IPS-20b (cell line): ENCODE data around the gene CNIH4.
"Not testable (repeated sequence)": the region's sequence is repeated elsewhere in the genome, so short reads cannot be mapped to it uniquely, and the experiment has no call there.

Experiments
- H3K27ac ChIP-seq: one replicate; pipeline ENCODE4 v1.5.1; 2013; ENCODE audit warnings: low read length
- H3K27me3 ChIP-seq: 2 replicates; pipeline ENCODE4 v1.6.1; 2013; ENCODE audit warnings: mild to moderate bottlenecking, low read length, inconsistent platforms; ENCODE audit not compliant: insufficient read depth
- H3K36me3 ChIP-seq: 2 replicates; pipeline ENCODE4 v1.6.1; 2013; ENCODE audit warnings: low read depth, mild to moderate bottlenecking, inconsistent platforms, low read length, moderate library complexity; ENCODE audit not compliant: insufficient read depth
- H3K4me1 ChIP-seq: 2 replicates; pipeline ENCODE4 v1.6.1; 2013; ENCODE audit warnings: mild to moderate bottlenecking, control low read depth, inconsistent platforms, low read length, moderate library complexity; ENCODE audit not compliant: insufficient read depth
- H3K4me3 ChIP-seq: 2 replicates; pipeline ENCODE4 v1.5.1; 2013; ENCODE audit warnings: mild to moderate bottlenecking, low read length, inconsistent platforms
- H3K9ac ChIP-seq: 2 replicates; pipeline ENCODE4 v1.6.1; 2013; ENCODE audit warnings: low read depth, mild to moderate bottlenecking, inconsistent platforms, low read length, moderate library complexity
- H3K9me3 ChIP-seq: 2 replicates; pipeline ENCODE4 v1.6.1; 2013; ENCODE audit warnings: mild to moderate bottlenecking, low read depth, low read length, inconsistent platforms; ENCODE audit not compliant: insufficient read depth

The CNIH4 gene

DNA sequence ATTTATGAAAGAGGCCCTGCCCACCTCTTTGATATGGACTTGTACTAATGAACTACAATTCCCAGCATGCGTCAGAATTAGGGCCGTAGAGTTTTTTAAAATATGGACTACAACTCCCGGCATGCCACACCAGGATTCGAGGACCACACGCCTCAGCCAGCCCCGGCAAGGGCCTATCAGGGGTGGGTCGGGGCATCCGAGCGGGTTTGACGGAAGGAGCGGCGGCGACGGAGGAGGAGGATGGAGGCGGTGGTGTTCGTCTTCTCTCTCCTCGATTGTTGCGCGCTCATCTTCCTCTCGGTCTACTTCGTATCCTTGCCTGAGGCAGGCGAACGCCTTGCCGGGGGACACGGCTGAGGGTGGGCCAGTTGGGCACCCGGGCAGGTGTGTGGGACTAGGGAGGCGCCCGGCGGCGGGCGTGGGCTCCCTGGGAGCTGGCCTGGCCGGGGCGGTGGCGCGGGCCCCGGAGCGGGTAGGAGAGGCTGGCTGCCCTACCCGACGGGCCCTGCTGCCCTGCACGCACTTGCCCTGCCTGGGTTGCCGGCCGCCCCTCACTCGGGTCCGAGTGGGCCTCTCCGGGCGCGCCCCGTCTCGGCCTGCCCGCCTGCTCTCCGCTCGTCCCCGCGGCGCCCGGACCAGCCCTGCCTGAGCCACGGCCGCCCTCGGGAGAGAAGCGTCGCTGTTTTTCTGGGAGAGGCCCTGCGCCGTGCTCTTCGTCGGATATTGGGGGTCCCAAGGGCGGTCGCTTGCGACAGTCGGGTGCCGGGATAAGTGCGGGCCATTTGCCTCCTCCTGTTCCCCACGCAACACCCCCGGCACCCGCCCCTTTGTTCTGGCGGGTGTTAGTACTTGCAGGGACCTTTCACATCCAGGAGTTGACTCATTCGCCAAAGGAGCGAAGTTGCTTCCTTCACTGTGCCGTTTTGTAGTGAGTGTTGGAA is at the start of gene CNIH4:
Gene CNIH4 (plus strand): TSS at position 195 of the 941 bp plus-strand sequence. CDS start 46 bp downstream, at position 241.
- Histone ChIP-seq H3K4me1 (peaks cover 9% of the 10 kb centered on the region; the same call in 1 of the 2 replicates), H3K27me3 (no peaks in the 10 kb centered on the region), H3K36me3 (0 out of 2 replicates have a peak, but pooled peaks cover 6% of the 10 kb centered on the region), H3K27ac (peak within 1 kb of the TSS; percentile 74), H3K4me3 (peak within 1 kb of the TSS; percentile 93), H3K9ac (peak within 1 kb of the TSS; percentile 88), H3K9me3 (no peaks in the 10 kb centered on the region; the same call in 1 of the 2 replicates)

DNA sequence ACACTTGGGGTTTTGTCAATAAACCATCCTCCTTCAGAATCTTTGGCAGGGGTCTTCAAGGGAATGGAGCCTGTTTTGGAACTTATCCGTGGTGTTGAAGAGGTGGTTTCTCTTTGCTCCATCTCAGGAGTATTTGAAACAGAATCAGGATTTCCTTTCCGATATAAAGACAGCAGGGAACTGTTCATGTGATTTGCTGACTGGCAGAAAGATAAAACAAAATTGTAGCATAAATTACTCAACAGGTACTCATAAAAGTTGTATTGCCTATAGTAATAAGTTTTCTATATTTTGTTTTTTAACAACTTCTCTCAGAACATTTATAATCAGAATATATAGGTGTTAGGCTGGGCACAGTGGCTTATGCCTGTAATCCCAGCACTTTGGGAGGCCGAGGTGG is 48.6 kb upstream of the CNIH4 start:
- Histone ChIP-seq H3K9me3 (no peaks in the 10 kb centered on the region), H3K27ac (no peak overlapping the region), H3K36me3 (peaks cover 87% of the 10 kb centered on the region)

DNA sequence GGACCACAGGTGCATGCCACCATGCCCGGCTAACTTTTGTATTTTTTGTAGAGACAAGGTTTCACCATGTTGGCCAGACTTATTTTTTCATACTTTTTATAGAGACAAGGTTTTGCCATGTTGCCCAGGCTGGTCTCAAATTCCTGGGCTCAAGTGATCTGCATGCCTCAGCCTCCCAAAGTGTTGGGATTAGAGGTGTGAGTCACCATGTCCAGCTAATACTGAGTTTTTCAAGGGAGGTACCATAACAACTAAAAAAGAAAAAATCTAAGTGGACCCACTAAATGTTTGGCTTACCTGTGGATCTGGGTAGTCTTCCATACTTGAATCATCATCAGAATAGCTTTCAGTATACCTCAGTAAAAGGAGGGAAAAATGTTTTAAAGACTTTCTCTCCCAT is 45.2 kb upstream of the CNIH4 start:
- H3K4me1 ChIP-seq, H3K27me3 ChIP-seq, H3K27ac ChIP-seq, H3K9ac ChIP-seq, H3K9me3 ChIP-seq, H3K4me3 ChIP-seq: not testable (repeated sequence)
- peaks cover 90% of the 10 kb centered on the region for H3K36me3 ChIP-seq

More for the DNA sequence above, 48.6 kb upstream of the CNIH4 start:
- Histone ChIP-seq H3K4me3 (no peak overlapping the region), H3K4me1 (no peaks in the 10 kb centered on the region), H3K9ac (no peak overlapping the region), H3K27me3 (no peaks in the 10 kb centered on the region)

DNA sequence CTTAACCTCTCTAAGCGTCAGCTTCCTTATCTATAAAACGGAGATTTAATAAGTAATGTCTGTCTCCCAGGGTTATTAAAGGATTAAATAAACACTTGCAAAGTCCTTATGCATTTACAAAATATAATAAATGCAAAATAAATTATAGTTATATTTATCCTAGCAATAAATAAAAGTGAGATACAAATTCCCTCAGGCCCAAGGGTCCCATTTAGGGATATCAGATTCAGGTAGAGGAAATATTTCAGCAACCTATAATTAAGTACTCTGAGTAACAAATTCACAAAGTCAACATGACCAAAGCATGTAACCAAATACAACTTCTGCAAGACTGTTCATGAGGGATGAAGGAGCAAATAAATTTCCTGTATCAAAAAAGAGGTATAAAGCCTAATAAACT is 44.7 kb upstream of the CNIH4 start:
- Histone ChIP-seq H3K9me3 (no peaks in the 10 kb centered on the region), H3K9ac (no peak overlapping the region), H3K4me1 (no peaks in the 10 kb centered on the region), H3K27ac (no peak overlapping the region), H3K36me3 (peaks cover 89% of the 10 kb centered on the region), H3K27me3 (no peaks in the 10 kb centered on the region), H3K4me3 (no peak overlapping the region)

DNA sequence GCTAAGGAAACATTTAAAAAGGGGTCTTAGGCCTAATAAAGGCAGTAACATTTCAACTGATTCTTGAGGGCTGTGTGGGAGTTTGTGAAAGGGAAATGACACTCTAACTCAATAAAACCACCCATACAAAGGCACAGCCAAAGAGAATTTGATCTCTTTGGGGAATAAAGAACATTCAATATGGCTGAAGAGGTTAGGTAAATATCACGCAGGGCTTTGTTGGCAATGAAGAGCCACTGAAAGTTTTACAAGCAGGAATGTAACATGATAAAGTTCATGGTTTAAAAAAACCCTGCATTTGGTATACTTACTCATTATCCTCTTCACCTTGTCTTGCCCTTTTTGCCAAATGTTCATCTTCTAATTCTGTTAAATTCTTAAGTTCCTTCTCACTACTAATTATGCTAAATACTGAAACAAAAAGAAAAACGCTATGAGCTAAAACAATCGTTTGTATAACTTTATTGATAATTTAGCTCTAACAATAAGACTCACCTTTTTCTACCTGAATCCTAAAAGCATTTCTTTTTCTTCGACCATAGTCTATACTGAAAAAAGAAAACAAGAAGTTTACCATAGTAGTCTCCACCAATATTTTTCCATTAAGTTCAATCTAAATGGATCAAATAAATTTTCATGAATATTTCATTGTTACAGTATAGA is 39.2 kb upstream of the CNIH4 start:
- Histone ChIP-seq H3K9me3 (no peaks in the 10 kb centered on the region), H3K27ac (no peak overlapping the region), H3K9ac (no peak overlapping the region), H3K27me3 (no peaks in the 10 kb centered on the region), H3K4me1 (no peaks in the 10 kb centered on the region), H3K4me3 (no peak overlapping the region), H3K36me3 (peaks cover 51% of the 10 kb centered on the region)

DNA sequence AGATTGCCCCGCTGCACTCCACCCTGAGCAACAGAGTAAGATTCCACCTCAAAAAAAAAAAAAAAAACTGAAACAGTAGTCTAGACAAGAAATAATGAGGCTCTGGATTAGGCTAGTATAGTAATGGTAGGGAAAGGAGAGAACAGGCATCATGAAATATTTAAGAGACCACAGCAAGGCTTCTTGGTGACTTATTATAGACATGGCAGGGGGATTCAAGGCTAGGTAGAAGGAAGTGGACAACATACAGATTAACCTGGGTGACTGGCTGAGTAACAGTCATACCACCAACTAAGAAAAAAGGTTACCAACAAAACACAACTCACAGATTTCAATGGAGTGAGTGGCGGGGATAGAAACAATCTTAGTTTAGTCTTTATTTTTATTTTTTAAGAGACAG is 35.0 kb upstream of the CNIH4 start:
- H3K9me3 ChIP-seq, result no peaks in the 10 kb centered on the region
- no peak overlapping the region for H3K9ac ChIP-seq
- peaks cover 32% of the 10 kb centered on the region for H3K36me3 ChIP-seq
- H3K4me3 ChIP-seq, result no peak overlapping the region
- no peak overlapping the region for H3K27ac ChIP-seq
- H3K27me3 ChIP-seq, result no peaks in the 10 kb centered on the region
- no peaks in the 10 kb centered on the region for H3K4me1 ChIP-seq

DNA sequence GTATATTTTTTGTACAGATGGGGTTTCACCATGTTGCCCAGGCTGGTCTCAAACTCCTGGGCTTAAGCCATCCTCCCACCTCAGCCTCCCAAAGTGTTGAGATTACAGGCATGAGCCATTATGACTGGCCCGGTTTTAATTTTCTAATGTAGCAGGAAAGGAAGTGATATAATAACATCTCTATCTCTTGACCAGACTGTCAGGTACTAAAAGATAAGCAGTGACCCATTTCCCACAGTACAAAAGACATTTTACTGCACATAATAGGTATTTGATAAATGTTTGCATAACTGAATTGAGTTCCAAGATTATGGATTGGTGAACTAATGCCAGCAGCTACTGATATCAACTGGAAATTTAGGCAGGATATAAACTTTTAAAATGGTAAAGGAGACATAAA is 30.7 kb upstream of the CNIH4 start:
- Histone ChIP-seq H3K36me3 (peaks cover 27% of the 10 kb centered on the region), H3K27me3 (no peaks in the 10 kb centered on the region), H3K4me1 (no peaks in the 10 kb centered on the region; the same call in 1 of the 2 replicates), H3K9me3 (no peaks in the 10 kb centered on the region), H3K4me3 (no peak overlapping the region), H3K9ac (no peak overlapping the region), H3K27ac (no peak overlapping the region)

DNA sequence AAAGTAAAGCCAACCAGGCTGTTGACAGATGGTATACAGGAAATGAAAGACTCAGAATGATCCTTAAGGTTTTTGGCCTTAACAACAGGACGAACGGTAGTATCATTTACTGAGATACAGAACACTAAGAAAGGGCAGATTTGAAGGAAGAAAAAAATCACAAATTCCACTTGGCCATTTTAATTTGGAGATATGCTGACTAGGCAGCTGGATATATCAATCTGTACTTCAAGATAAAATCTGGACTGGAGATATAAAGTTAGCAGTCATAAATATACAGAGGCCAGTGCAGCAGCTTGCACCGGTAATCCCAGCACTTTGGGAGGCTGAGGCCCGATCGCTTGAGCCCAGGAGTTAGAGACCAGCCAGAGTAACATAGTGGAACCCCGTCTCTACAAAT is 28.0 kb upstream of the CNIH4 start:
- Histone ChIP-seq H3K4me1 (no peaks in the 10 kb centered on the region; the same call in 1 of the 2 replicates), H3K4me3 (0 out of 2 replicates have a peak overlapping the region, but pooled peaks have one; percentile 32), H3K9ac (no peak overlapping the region; the same call in 1 of the 2 replicates), H3K27me3 (no peaks in the 10 kb centered on the region), H3K27ac (no peak overlapping the region), H3K9me3 (no peaks in the 10 kb centered on the region), H3K36me3 (peaks cover 24% of the 10 kb centered on the region)

DNA sequence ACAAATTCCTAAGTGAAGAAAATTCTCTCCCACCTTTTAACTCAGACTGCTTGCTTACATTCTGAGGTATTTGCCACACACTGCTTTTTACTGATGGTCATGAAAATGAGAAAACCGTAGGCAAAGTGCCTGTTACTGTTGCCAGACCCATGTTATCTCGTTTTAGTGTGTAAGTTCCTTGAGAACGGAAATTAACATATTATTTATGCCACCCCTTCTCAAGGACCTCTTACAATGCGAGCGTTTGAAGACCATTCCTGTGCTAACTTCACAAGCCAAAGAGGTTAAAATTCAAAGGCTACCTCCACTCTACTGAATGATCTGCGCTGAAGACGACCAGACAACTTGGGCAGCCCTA is 27.2 kb upstream of the CNIH4 start:
- Histone ChIP-seq H3K9me3 (no peaks in the 10 kb centered on the region), H3K9ac (peak overlapping the region; percentile 95), H3K27me3 (no peaks in the 10 kb centered on the region), H3K4me3 (peak overlapping the region; percentile 96), H3K27ac (peak overlapping the region; percentile 87), H3K4me1 (peaks cover 4% of the 10 kb centered on the region), H3K36me3 (peaks cover 19% of the 10 kb centered on the region)

DNA sequence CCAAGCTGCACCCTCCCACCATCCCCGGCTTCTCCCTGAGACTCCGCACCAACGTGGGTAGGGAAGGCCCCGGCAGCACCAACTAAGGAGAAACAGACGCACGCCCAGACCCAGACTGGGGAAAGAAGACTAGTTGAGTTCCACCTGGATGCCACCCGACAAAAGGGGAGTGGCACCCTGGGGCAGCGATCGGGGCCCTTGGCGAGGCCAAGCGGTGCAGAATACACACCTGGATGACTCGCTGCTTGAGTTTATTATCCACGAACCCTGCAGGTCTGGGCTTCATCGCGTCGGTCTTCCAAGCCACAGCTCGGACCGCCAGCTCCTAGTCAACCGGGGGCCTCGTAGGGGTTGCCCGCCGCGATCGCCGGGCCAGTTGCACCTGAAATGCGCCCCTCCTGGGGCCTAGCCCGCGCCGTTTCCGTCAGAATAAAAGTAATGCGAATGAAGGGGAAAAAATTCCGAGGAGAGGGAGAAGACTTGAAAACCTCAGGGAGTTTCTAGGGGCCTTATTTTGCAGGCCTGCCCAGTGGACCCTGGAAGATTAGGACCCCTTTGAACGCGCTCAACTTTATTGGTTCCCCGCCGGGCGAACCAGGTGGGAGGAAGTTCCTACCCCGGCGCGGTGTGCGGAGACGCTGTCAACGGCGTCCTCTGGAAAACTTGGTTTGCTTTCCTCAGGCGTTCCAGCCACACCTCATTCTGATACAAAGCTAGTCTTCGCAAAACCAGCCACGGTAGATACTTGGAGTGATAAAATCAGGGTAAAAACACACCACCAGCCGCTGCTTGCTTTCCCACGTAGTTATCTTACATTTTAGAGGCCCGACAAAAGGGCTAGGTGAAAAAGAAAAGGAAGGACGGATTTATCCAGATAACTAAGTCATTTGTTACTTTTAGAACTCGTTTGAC is 26.6 kb upstream of the CNIH4 start, which contains the start of gene NVL:
Gene NVL (minus strand): TSS at position 331 of the 912 bp plus-strand sequence. CDS start 45 bp downstream, at position 286.
- Histone ChIP-seq H3K36me3 (peaks cover 16% of the 10 kb centered on the region), H3K9me3 (no peaks in the 10 kb centered on the region), H3K4me1 (peaks cover 4% of the 10 kb centered on the region), H3K27ac (peak within 1 kb of the TSS; percentile 87), H3K4me3 (peak within 1 kb of the TSS; percentile 96), H3K27me3 (no peaks in the 10 kb centered on the region), H3K9ac (peak within 1 kb of the TSS; percentile 95)

DNA sequence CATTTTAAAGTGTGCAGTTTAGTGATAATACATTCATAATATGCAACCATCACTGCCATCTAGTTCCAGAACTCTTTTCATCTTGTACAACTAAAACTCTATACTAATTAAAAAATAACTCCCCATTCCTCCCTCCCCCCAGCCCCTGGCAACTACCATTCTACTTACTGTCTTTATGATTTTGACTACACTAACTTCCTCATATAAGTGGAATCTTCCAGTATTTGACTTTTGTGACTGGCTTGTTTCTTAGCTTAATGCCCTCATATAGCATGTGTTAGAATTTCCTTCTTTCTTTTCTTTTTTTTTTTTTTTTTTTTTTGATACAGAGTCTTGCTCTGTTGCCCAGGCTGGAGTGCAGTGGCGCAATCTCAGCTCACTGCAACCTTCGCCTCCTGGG is 25.4 kb upstream of the CNIH4 start:
- peaks cover 8% of the 10 kb centered on the region for H3K36me3 ChIP-seq
- peaks cover 4% of the 10 kb centered on the region for H3K4me1 ChIP-seq
- no peak overlapping the region for H3K9ac ChIP-seq
- H3K4me3 ChIP-seq, result no peak overlapping the region
- H3K9me3 ChIP-seq, result no peaks in the 10 kb centered on the region
- no peak overlapping the region for H3K27ac ChIP-seq
- H3K27me3 ChIP-seq, result no peaks in the 10 kb centered on the region
